ENCODE data around the gene FOXO1.

GRCh38 chr13:40508127-40508526 is 158.3 kb downstream of the FOXO1 start:
- no peak for TF ChIP-seq YY1 (IDR thresholded peaks at IDR 0.05; ENCODE audit: insufficient read depth, insufficient read length)
- no peak for TF ChIP-seq ZNF274 (IDR thresholded peaks at IDR 0.05; ENCODE audit: low read depth, low read length)
